Stimulated activated CD8-positive, alpha-beta memory T cell treated with anti-CD3 and anti-CD28 coated beads, Interleukin-7, amount 100 ng/mL, for 1 hour (primary cell): ENCODE data around the gene PCNA.

ENCODE experiments used
- DNase-seq, 2 donors: peaks; one replicate each; pipeline ENCODE4 v3.0.0-alpha.2; 2020; ENCODE audit warnings: low read depth in 2 of 2

The PCNA gene

GRCh38 chr20:5065879-5066383 is 53.8 kb downstream of the PCNA start:
- no peak for DNase-seq

GRCh38 chr20:5065166-5065878 is 54.4 kb downstream of the PCNA start:
- DNase-seq = no peak
